K562 (cell line): Measurements from ENCODE around the gene PRPF6.

Source experiments
- EZH2 ChIP-seq: IDR thresholded peaks from 2 replicates; pipeline ENCODE4 v1.6.1; 2012; ENCODE audit warnings: low read depth, mild to moderate bottlenecking, inconsistent platforms, low read length, borderline replicate concordance
- FOXJ3 ChIP-seq: sonication (generic); formaldehyde crosslinking; IDR thresholded peaks from 2 replicates; pipeline ENCODE4 v1.4.0; 2020; ENCODE audit warnings: mild to moderate bottlenecking, missing genetic modification reagents
- GABPA ChIP-seq: fragments of 200-800 bp; sonication (Bioruptor generic); conservative IDR thresholded peaks from 2 replicates; pipeline ENCODE4 v1.6.1; 2016; ENCODE audit warnings: low read depth, missing genetic modification characterization, missing compliant biosample characterization
- GATAD2B ChIP-seq: fragments of 450-650 bp; IDR thresholded peaks from 2 replicates; pipeline ENCODE4 v1.6.1; 2017; ENCODE audit warnings: mild to moderate bottlenecking, borderline replicate concordance
- JUND ChIP-seq, 2 experiments: IDR thresholded peaks; 2 replicates in 1 of 2; 3 replicates in 1 of 2; pipeline ENCODE4 v1.6.1; 2011; ENCODE audit warnings: borderline replicate concordance in 2 of 2, low read depth in 2 of 2, low read length in 2 of 2, improper control_type of control experiment in 1 of 2, missing biosample characterization in 1 of 2, missing genetic modification characterization in 1 of 2, missing genetic modification reagents in 1 of 2
- NFE2 ChIP-seq: IDR thresholded peaks from 2 replicates; pipeline ENCODE4 v1.6.1; 2014; ENCODE audit warnings: antibody characterized with exemption, low read depth
- NR3C1 ChIP-seq: sonication (generic); formaldehyde crosslinking; IDR thresholded peaks from 2 replicates; pipeline ENCODE4 v1.8.1; 2022; ENCODE audit warnings: missing genetic modification reagents
- SIN3A ChIP-seq, 2 experiments: fragments of 150-350 bp in 1 of 2; IDR thresholded peaks; 2 replicates each; pipeline ENCODE4 v1.6.1; 2011 to 2016; ENCODE audit warnings: borderline replicate concordance in 2 of 2, low read depth in 2 of 2, low read length in 2 of 2, mild to moderate bottlenecking in 2 of 2, moderate library complexity in 2 of 2; ENCODE audit not compliant: control insufficient read depth in 1 of 2
- TF ChIP-seq, protein P1 (sequence below), 3 experiments: IDR thresholded peaks in 2 of 3; conservative IDR thresholded peaks in 1 of 3; 2 replicates each; pipeline ENCODE4 v1.5.1; 2011 to 2012; ENCODE audit warnings: low read length in 3 of 3, mild to moderate bottlenecking in 3 of 3, control low read depth in 2 of 3, improper control_type of control experiment in 1 of 3, inconsistent platforms in 1 of 3, low read depth in 1 of 3, mixed read lengths in 1 of 3, moderate library complexity in 1 of 3; ENCODE audit not compliant: insufficient read depth in 2 of 3
- TF ChIP-seq, protein P2 (sequence below): sonication (generic); formaldehyde crosslinking; IDR thresholded peaks from 2 replicates; pipeline ENCODE4 v1.9.0; 2022; ENCODE audit warnings: mild to moderate bottlenecking, missing genetic modification reagents
- TF ChIP-seq, protein P3 (sequence below): sonication (generic); formaldehyde crosslinking; IDR thresholded peaks from 2 replicates; pipeline ENCODE4 v1.8.0; 2022; ENCODE audit warnings: mild to moderate bottlenecking, missing genetic modification reagents

- no peak for TF ChIP-seq JUND (IDR thresholded peaks at IDR 0.05; ENCODE audit: borderline replicate concordance, low read depth, low read length)
- no peak for TF ChIP-seq JUND (tag; IDR thresholded peaks at IDR 0.05; ENCODE audit: borderline replicate concordance, low read depth, low read length)
- TF ChIP-seq GABPA (tag) = peak; percentile 39; the same call in 1 of the 2 replicates
- TF ChIP-seq, protein P1, sequence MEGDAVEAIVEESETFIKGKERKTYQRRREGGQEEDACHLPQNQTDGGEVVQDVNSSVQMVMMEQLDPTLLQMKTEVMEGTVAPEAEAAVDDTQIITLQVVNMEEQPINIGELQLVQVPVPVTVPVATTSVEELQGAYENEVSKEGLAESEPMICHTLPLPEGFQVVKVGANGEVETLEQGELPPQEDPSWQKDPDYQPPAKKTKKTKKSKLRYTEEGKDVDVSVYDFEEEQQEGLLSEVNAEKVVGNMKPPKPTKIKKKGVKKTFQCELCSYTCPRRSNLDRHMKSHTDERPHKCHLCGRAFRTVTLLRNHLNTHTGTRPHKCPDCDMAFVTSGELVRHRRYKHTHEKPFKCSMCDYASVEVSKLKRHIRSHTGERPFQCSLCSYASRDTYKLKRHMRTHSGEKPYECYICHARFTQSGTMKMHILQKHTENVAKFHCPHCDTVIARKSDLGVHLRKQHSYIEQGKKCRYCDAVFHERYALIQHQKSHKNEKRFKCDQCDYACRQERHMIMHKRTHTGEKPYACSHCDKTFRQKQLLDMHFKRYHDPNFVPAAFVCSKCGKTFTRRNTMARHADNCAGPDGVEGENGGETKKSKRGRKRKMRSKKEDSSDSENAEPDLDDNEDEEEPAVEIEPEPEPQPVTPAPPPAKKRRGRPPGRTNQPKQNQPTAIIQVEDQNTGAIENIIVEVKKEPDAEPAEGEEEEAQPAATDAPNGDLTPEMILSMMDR (IDR thresholded peaks at IDR 0.05 in 2 of 3, conservative IDR thresholded peaks at IDR 0.05 in 1 of 3; ENCODE audit: insufficient read depth in 2 of 3, low read depth in 1 of 3, low read length in 3 of 3) = no peak
- TF ChIP-seq, protein P2, sequence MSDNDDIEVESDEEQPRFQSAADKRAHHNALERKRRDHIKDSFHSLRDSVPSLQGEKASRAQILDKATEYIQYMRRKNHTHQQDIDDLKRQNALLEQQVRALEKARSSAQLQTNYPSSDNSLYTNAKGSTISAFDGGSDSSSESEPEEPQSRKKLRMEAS = no peak
- no peak for TF ChIP-seq FOXJ3 (CRISPR knock-in tag)
- no peak for TF ChIP-seq NFE2
- TF ChIP-seq NR3C1 (CRISPR knock-in tag) = no peak
- no peak for TF ChIP-seq EZH2
- TF ChIP-seq, protein P3, sequence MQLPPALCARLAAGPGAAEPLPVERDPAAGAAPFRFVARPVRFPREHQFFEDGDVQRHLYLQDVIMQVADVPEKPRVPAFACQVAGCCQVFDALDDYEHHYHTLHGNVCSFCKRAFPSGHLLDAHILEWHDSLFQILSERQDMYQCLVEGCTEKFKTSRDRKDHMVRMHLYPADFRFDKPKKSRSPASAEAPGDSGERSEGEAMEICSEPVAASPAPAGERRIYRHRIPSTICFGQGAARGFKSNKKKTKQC (CRISPR knock-in tag) = no peak
- TF ChIP-seq SIN3A (IDR thresholded peaks at IDR 0.05; ENCODE audit: borderline replicate concordance in 2 of 2, control insufficient read depth in 1 of 2, low read depth in 2 of 2, low read length in 2 of 2) = no peak
- no peak for TF ChIP-seq GATAD2B
These were observed 24.3 kb upstream of the PRPF6 start for GRCh38 chr20:63956664-63957003.
